T-helper 2 cell (primary cell): Measurements from ENCODE around the gene FASTKD1.
"Not testable (repeated sequence)": the region's sequence is repeated elsewhere in the genome, so short reads cannot be mapped to it uniquely, and the experiment has no call there.

ENCODE experiments used
- DNase-seq, 5 experiments: peaks; one replicate each; pipeline versions ENCODE4 v3.0.0 to v3.0.0-alpha.2; 2012 to 2022
- total RNA-seq, 2 donors: gene quantifications; one replicate each; lab custom pipeline; 2026; lab: John Stamatoyannopoulos, UW

FASTKD1 gene
- total RNA-seq, result 13.4 to 24.0 reads per million in 2 donors

- peak; percentile 66 to 94 (median 81) for DNase-seq
These were observed at the start of gene FASTKD1 for GRCh38 chr2:169573160-169573973. Gene FASTKD1, minus strand, starts transcription at chr2:169573865. Its CDS starts 1,836 bp downstream, at chr2:169572029.

- peak in 1 of 5 experiments; percentile 79 for DNase-seq
These were observed 49.6 kb upstream of the FASTKD1 start for GRCh38 chr2:169623235-169623634.

- no peak for DNase-seq
These were observed 46.8 kb upstream of the FASTKD1 start for GRCh38 chr2:169620509-169620908.

GRCh38 chr2:169619946-169620345 is 46.3 kb upstream of the FASTKD1 start:
- no peak for DNase-seq

GRCh38 chr2:169615982-169616381 is 42.3 kb upstream of the FASTKD1 start:
- DNase-seq, result not testable (repeated sequence)

- DNase-seq, result no peak
These were observed 40.2 kb upstream of the FASTKD1 start for GRCh38 chr2:169613876-169614275.

- DNase-seq, result no peak
These were observed 35.6 kb upstream of the FASTKD1 start for GRCh38 chr2:169609264-169609663.

GRCh38 chr2:169599568-169599967 is 25.9 kb upstream of the FASTKD1 start:
- no peak for DNase-seq

- DNase-seq, result no peak
These were observed 25.3 kb upstream of the FASTKD1 start for GRCh38 chr2:169598982-169599381.

GRCh38 chr2:169596546-169596945 is 22.9 kb upstream of the FASTKD1 start:
- DNase-seq, result not testable (repeated sequence)

GRCh38 chr2:169590804-169591203 is 17.1 kb upstream of the FASTKD1 start:
- DNase-seq, result no peak

- no peak for DNase-seq
These were observed 12.0 kb upstream of the FASTKD1 start for GRCh38 chr2:169585673-169586072.

- DNase-seq, result peak; percentile 62 to 97 (median 82)
These were observed 10.6 kb upstream of the FASTKD1 start, which contains the start of gene PPIG for GRCh38 chr2:169584005-169584877. Gene PPIG, plus strand, starts transcription at chr2:169584351. Its CDS starts 19,691 bp downstream, at chr2:169604042.

GRCh38 chr2:169583518-169583917 is 9.9 kb upstream of the FASTKD1 start:
- DNase-seq, result no peak

GRCh38 chr2:169582552-169583266 is 9.0 kb upstream of the FASTKD1 start:
- not testable (repeated sequence) for DNase-seq

- no peak for DNase-seq
These were observed 5.4 kb upstream of the FASTKD1 start for GRCh38 chr2:169579044-169579443.

- DNase-seq, result not testable (repeated sequence)
These were observed 1.6 kb upstream of the FASTKD1 start for GRCh38 chr2:169575264-169575663.

GRCh38 chr2:169574539-169574938 is 874 bp upstream of the FASTKD1 start:
- not testable (repeated sequence) for DNase-seq

GRCh38 chr2:169573974-169574299 is 272 bp upstream of the FASTKD1 start:
- DNase-seq, result no peak

- DNase-seq, result no peak
These were observed 875 bp downstream of the FASTKD1 start for GRCh38 chr2:169572821-169573159.

- DNase-seq, result no peak
These were observed 1.5 kb downstream of the FASTKD1 start for GRCh38 chr2:169572189-169572588.

GRCh38 chr2:169571571-169571970 is 2.1 kb downstream of the FASTKD1 start:
- DNase-seq, result no peak

- DNase-seq, result not testable (repeated sequence)
These were observed 2.9 kb downstream of the FASTKD1 start for GRCh38 chr2:169570752-169571151.
